ENCODE data around the gene DNAJB6.

Gene DNAJB6

DNA sequence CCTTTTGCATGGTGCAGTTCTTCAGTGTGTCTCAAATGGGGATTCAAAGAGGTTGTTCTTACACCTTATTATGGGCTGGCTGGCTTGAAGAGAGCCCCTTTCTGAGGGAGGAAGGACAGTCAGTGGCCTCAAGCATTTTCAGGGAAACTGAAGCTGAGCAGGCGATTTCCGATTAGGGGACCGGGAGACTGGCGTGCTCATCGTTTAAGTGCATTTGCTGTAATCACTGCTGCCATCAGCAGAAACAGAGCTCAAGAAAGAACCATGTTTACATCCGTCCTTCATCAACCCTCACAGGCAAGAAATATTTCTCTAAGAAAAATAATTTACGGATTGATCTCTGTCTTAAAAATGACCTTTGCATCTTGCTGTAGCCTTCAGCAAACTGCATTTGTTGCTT, 32.2 kb downstream of the DNAJB6 start:
- no peak for DNase-seq (ENCODE audit: low spot score)

DNA sequence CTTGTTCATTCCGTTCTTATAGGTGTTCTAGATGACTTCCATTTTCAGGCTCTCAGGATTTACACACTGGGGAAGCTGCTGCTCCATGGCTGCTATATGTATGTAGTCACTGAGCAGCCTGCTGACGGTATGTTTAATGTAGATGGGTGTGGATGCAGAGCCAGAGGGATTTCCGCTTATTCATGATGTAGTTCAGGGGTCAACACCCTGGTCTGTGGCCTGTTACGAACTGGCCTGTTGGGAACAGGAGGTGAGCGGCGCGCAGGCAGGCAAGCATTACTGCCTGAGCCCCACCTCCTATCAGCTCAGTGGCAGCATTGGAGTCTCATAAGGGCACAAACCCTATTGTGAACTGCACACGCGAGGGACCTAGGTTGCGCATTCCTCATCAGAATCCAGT, 33.9 kb downstream of the DNAJB6 start:
- DNase-seq (ENCODE audit: low spot score) = no peak

DNA sequence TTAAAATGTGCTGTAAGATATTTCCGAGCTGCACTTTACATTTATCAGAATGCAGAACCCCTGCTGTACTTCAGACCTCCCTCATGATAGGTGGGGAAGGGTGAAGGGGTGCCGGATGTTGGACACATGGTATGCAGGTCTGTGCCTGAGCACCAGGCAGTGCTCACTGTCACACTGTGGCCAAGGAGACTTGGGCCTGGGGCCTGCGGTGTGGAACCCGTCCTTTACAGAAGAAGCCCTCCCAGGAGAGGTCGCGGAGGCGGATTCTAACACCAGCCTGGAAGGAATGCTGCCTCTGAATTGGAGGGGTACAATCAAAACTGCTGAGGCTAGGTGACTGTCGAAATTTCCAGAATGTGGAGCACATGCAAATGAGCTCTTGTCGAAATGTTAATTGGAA, 34.5 kb downstream of the DNAJB6 start:
- no peak for DNase-seq (ENCODE audit: low spot score)

DNA sequence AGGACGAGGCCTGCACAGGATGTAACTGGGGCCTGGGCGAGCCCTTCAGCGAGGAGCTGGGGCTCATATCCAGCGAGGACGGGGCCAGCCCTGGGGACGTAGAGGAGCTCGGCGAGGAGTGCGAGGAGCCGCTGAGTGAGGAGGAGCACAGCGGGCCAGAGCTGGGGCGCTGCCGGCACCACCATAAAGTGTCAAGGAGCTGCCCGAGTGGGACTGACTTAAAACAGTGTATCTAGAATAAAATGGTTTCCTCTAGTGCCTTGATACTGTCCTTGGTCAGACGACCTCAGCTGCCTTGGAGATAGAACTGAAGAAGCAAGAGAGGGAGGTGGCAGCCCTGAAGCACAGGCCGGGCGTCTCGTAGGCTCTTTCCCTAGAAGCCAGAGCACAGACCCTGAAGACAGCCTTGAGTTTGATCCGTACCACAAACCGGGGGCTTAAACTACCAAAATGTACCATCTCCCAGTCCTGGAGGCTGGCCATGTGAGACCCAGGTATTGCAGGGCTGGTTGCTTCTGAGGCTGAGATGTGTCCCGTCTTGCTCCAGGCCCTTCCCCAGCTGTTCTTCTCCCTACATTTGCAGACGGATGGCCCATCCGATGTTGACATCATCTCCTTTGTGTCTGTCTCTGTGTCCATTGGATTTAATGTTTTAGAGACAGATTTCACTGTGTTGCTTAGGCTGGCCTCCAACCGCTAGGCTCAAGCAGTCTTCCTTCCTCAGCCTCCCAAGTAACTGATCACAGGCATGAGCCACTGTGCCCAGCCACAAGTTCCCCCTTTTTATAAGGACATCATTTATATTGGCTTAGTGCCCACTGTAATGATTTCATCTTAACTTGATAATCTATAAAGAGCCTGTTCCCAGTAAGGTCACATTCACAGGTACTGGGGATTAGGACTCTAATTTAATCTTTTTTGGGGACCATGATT, 35.8 kb downstream of the DNAJB6 start:
- no peak for DNase-seq (ENCODE audit: low spot score)

DNA sequence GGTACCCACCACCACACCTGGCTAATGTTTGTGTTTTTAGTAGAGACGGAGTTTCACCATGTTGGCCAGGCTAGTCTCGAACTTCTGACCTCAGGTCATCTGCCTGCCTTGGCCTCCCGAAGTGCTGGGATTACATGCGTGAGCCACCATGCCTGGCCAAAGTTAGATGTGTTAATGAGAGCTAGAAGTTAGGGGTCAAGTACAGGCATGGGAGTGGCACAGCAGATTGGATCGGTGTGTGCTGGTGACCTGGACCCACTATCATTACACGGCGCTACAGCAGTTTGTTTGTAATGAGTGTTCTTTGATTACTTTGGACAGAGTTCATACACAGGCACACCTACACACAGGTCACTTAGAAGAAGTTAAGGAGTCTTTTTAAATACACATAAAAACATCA, 36.7 kb downstream of the DNAJB6 start:
- DNase-seq (ENCODE audit: low spot score) = no peak

DNA sequence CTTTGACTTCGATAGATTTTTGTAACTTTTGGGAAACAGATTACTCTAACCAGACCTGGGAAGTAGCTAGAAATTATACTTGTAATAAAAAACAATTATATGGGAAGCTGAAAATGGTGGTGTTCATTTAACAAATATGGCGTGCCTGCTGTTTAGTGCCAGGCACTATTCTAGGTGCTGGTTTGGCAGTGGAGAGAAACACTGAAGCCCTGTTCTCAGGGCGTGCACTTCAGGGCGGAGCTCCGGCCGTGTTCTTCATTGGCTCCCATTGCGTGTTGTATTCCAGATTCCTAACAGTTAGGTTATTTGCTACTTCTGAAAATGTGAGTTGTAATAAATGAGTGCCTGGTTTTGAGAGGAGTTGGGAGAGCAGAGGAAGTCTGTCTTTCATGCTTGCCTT, 38.6 kb downstream of the DNAJB6 start:
- DNase-seq (ENCODE audit: low spot score) = no peak

DNA sequence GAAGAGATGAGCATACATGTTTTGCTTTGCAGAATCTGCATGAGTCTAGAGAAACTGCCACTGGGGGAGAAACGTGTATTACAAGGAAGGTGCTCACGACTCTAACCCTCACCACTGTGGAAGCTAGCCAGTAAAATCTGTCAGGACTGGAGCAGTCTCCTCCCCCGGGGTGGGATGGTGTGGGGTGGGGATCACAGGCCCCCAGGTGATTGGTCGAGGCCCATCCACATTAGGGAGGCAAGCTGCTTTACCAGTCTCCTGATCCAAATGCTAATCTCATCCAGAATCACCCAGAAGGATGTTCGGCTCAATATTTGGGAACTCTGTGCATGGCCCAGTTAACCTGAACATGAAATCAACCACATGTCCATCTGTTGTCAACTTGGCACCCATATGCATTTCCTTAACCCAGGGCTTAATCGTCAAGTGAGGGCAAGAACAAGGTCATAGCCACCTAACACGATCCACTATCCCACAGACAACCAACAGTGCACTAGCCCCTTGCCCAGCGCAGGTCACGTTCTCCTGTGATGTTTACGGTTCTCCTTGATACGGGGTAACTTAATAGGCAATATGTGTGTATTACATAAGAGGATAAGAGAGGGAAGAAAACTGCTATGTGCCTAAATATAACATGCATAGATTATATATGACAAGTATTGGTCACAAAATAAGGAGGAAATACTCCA, 40.8 kb downstream of the DNAJB6 start:
- DNase-seq (ENCODE audit: low spot score) = no peak

DNA sequence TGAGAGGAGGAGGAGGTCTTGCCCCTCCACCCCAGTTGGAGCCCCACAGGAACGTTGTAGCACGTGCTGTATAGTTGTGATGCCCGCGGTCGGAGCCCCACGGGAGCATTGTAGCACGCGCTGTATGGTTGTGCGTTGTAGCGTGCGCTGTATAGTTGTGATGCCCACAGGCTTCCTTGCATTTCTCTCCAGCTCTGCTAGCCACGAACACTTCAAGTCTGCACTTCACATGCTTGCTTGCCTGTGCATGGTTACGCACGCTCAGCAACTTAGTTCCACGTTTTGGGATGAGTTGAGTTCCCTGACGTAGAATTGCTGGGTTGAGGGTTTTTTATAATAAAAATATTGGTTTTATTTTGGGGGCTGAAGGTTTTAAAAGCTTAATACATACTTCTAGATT, 41.6 kb downstream of the DNAJB6 start:
- no peak for DNase-seq (ENCODE audit: low spot score)

DNA sequence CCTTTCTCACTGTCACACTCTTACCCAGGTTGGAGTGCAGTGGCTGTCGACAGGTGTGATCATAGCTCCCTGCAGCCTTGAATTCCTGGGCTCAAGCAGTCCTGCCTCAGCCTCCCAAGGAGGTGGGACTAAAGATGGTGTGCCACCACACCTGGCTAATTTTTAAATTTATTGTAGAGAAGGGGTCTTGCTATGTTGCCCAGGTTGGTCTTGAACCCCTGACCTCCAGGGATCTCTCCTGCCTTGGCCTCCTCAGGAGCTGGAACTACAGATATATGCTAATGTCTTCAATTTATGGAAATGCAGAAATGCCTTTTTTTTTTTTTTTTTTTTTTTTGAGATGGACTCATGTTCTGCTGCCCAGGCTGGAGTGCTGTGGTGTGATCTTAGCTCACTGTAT, 42.7 kb downstream of the DNAJB6 start:
- DNase-seq (ENCODE audit: low spot score) = no peak

DNA sequence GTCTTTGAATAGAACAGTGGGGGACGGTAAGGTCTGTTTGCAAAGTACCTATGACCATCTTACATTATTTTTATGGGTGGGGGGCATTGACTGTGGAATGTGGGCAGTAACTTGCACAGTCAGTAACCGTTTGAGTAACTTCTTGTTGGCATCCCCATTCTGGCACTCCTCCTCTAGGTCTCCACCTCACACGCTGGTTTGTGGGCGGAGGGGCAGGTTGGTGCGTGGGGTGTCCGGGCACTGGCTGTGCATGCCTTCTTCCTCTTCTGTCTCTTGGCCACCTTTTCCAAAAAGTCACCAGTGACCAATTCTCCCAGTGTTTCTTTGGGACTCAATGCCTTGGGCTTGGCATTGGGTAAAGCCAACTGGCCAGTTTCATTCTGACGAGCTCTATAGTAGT, 43.6 kb downstream of the DNAJB6 start:
- DNase-seq (ENCODE audit: low spot score) = no peak

DNA sequence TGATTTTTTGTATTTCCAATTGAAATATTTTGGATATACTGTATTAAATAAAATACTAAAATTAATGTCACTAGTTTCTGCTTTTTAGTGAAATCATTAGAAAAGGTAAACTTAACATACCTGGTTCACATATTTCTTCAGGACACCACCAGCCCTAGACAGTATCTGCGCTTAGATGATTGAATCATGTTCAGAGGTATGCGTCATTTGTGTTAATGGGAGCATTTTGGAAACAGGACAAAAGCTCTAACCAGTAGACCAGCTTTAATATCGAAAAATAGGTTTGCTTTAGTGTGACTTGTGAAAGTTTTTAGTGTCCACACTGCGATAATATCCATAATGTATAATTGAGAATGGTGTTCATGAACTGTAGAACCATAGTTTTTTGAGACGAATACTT, 47.1 kb downstream of the DNAJB6 start:
- no peak for DNase-seq (ENCODE audit: low spot score)

DNA sequence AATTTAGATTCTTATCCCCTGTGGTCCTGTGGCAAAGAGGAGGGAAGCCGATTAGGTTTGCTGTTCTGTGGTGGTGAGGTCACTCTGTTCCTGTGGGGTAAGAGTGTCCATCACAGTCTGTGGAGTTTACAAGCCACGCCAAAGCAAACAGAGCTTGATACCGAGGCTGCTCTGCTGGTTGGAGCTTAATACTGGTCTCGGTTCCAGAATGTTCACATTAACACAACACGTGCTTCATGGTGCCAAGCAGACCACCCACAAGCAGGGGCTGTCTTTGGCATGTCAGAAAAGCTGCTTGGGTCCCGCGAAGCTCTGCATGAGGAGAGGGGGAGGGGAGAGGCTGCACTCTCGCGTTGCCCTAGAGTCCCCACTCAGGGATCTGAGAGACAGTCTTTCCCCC, 47.5 kb downstream of the DNAJB6 start:
- no peak for DNase-seq (ENCODE audit: low spot score)

DNA sequence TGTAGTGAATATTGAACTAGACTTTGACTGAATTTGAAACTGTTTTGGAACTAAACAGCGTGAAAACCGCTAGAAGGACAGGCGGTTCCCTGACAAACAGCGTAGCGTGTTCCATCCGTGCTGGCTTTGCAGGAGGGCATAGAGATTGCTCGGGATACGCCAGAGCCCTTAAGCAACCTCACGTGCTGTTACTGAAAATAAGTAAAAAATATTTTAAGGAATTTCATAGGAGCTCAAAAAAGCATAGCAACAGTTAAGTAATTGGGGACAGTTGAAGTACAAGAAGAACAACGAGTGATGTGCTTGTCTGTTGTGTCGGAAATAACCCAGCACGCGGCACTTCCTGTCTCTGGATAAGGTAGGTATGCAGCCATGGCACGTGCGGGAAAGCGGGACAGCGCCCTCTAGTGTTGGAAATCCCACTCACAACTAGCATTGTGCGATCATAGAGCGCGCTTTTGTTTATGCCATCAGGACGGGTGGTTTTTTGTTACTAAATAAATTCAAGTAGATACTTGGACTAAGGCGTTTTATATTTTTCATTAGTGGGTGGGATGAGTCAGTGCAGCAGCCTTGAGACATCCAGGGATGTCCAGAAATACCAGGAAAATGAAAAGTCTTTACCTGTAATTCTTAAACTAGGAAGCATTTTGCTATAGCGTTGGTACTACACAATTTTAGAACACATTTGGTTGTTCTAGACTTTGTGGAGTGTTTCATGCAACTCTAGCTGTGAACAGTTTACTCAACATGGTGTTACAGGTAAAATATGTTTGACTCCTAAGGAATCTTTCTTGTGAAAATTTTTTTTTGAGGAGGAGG, 50.4 kb downstream of the DNAJB6 start:
- peak; percentile 81 for DNase-seq (ENCODE audit: low spot score)

DNA sequence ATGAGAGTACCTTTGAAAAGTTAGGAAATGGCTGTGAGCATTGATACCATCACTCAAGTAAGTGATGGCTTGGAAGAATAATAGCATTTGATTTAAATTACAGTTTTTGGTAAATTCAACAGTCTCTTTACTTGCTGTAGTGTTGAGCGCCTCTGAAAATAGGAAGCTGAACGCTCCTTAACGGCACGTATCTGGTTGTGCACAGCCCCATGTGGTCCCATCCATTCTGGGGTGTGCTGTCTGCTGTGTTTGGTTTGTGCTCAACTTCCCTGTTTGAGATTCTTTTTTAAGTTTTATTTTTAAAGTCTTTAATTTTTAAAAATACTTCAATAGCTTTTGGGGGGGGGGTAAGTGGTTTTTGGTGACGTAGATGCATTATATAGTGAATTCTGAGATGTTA, 51.5 kb downstream of the DNAJB6 start:
- no peak for DNase-seq (ENCODE audit: low spot score)

DNA sequence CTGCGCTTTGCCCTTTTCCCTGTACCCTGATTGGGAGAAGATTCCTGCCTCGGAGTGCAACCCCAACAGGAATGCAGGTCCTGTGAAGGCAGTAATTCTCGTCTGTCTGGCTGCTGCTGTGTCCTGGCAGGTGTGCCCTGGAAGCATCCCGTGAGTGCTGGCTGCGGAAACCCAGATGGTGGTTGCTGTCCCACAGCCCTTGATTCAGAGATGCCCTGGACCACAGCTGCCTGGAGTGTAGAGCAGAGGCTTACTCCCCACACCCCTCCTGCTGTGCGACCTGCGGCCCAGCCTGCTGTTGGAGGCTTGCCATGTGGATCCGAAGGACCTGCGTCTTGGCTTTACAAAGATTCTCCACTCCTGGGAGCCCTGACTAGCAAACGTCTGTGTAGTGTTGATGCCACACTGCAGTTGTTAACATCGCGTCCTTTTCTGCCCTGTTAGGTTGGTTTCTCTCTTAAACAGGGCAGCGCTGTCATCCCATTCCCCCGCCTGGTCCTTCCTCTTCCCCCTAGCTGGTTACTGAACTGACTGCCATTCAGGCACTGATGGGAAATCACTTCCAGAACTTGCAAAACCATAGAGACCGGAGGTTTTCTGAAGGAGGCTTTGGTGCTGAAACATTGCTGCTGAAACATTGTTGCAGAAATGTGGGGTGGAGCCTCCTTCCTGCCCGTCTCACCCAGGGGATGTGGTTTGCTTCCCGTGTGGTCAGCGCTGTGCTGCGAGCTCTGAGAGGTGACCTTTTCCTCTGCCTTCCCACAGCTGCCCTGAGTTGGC, 53.3 kb downstream of the DNAJB6 start:
- DNase-seq (ENCODE audit: low spot score) = no peak

DNA sequence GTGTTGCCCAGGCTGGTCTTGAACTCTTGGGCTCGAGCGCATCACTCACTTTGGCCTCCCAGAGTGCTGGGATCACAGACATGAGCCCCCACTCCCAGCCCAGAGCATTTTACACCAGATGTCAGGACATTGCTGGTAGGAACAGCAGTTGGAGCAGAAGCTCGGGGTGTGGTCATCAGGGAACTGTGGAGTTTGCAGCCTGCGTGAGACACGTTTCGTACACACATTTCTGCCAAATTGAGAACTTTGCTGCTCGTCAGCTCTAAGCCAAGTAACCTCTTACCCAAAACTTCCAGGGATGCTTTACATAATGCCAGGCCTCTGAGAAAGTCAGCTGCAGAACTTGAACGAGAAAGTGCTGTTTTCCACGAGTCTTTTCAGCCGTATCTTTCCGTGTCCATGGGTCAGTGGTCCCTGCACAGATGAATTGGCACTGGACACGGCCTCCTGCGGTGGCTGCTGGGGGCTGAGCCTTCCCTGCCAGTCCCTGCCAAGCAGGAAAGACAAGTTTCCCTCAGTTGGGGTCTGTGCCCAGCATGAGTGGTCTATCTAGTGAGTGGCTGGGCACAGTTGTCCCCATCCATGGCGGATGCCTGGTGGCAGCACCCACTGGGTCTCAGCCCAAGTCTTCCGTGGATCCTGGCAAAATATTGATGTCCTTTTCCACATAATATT, 54.4 kb downstream of the DNAJB6 start:
- no peak for DNase-seq (ENCODE audit: low spot score)

DNA sequence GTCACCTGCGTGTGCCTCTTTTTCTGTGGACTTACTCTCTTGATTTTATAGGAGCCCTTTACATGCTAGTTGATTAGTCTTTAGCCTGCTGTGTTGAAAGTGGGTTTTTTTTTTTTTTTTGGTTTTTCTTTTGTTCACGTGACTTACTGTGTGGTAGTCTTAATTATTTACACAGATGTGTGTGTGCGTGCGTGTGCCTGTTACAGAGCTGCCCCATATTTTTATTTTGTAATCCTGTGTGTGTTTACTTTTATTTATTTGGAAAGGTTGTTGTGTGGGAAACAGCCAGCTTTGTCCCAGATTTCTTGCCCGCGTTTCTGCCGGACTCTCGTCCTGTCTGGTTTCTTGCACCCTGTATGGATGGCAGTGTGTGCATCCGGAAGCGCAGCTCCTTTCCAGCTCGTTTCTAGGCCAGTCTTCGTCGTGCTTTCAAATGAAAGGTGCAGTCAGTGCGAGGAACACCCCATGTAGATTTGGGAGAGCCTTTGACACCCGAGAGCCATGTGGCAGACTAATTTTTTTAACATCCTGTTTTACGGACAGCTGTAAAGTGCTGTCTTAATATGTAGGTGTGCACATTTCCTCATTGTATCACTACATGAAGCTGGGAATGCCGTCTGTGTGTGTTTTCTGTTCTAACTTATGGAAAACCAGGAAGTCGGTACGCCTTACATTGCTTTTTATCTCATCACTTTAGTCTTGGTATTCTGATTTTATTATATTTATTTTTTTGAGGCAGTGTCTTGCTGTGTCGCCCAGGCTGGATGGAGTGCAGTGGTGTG, 55.6 kb downstream of the DNAJB6 start:
- no peak for DNase-seq (ENCODE audit: low spot score)

DNA sequence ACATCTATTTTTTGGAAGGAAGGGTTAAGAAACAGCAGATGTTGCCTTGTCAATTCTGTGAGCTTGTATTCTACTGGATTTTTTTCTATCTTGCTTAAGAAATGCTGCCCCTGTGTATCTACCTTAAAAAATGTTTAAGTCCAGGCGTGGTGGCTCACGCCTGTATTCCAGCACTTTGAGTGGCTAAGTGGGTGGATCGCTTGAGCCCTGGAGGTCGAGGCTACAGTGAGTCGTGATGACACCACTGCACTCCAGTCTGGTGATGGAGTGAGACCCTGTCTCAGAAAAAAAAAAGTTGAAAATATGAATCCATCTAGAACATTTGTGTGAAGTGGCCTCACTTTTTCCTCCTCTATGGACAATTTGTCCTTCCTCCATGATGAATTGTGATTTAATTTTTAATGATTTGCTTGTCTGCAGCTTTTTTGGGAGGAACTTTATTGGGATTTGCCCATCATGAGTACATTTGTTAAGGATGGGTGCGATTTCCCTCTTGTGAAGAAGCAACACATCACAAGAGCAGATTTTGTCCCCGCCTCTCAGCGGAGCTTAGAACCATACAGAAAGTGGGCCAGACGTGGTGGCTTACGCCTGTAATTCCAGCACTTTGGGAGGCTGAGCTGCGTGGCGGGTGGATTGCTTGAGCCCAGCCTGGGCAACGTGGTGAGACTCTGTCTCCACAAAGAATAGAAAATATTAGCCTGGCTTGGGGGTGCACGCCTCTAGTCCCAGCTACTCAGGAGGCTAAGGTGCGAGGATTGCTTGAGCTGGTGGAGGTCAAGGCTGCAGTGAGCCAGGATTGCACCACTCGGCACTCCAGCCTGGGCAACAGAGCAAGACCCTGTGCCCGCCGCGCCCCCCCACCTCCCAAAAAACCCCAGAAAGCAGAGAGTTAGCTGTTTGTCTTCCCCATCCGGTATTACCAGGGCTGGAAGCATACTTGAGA, 57.7 kb downstream of the DNAJB6 start:
- no peak for DNase-seq (ENCODE audit: low spot score)

DNA sequence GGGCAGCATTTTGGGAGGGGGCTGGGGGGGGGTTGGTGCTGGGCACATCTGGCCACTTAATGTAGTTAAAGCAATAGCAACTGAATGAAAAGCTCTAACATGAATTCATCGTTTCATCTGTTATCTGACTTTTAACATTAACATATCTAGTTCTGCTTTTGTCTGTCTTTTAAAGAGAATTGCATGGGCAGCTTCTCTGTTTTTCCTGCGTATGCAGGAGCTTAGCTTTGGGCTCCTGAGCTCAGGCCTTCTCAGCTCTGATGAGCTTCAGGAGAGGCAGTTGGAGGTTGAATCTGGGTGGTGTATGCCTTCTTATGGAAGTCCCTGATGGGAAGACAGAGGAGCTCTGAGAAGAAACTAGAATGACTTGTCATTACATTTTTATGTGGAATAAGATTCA, 58.4 kb downstream of the DNAJB6 start:
- no peak for DNase-seq (ENCODE audit: low spot score)

Data from Ammon's horn (tissue), 1 donor.